Cardiac septum (tissue), 1 donor: ENCODE data around the gene IRGC. TPM values are rescaled to one million over a fixed set of nuclear protein-coding genes. Genes with fewer than 3 reads are reported as not detected.
"Not testable (repeated sequence)": the region's sequence is repeated elsewhere in the genome, so short reads cannot be mapped to it uniquely, and the experiment has no call there.

Source experiments
- DNase-seq: peaks from one replicate; pipeline ENCODE4 v3.0.0-alpha.2; 2020; ENCODE audit warnings: low spot score
- intact Hi-C: fragments of 100-400 bp; cut with DNase I; formaldehyde crosslinking; loops from one replicate; pipeline ENCODE4 v1.14.0; 2022
- long read RNA-seq: library from polyadenylated mRNA; unstranded; transcript quantifications from one replicate; pipeline ENCODE4 v2.0.0, GENCODE V29; 2021
- total RNA-seq: library from RNA; stranded (reverse); fragmentation: NEBNext Ultra II Directional; extraction: Animal tissue kit (Norgen Biotek cat#: 25700); gene quantifications from one replicate; pipeline ENCODE4 v1.2.1, GENCODE V29; 2021
- donor health status: DM: no; HTN: no; CAD: no.

Gene IRGC
- total RNA-seq = not detected
- long read RNA-seq = 0 reads

DNA sequence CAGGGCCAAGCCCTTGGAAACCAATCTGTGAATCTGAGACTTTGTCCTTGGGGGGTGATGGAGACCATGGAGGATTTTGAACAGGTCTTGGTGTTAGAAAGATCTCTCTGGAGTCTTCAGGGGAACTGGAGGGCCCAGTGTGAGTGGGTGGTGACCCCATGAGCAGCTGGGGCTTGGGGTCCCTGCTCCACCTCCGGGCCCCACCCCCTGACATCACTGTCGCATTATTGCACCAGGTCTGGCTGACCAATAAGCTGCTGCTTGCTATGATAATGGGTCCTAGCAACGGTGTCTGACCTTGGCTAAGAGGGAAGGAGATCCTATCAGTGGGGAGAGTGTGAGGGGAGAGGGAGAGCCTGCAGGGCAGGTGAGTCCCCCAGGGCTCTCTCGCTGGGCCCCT, at the start of gene IRGC:
TSS of gene IRGC (plus strand) at position 301 of the 400 bp plus-strand sequence. CDS start 2,483 bp downstream, outside the sequence.
- no peak for DNase-seq
- intact Hi-C loops = no loop called here

- intact Hi-C loops = no loop called here
Measured at GRCh38 chr19:43667126-43667875, 48.6 kb upstream of the IRGC start.

GRCh38 chr19:43667876-43668405, 47.9 kb upstream of the IRGC start:
- no peak for DNase-seq
- intact Hi-C loops = loop anchor here (2.0 kb wide), 1 partner anchor 71 kb away; the partner anchor contains the start of genes IRGQ and ZNF576

More at GRCh38 chr19:43667126-43667875, 48.6 kb upstream of the IRGC start:
- DNase-seq = no peak

DNA sequence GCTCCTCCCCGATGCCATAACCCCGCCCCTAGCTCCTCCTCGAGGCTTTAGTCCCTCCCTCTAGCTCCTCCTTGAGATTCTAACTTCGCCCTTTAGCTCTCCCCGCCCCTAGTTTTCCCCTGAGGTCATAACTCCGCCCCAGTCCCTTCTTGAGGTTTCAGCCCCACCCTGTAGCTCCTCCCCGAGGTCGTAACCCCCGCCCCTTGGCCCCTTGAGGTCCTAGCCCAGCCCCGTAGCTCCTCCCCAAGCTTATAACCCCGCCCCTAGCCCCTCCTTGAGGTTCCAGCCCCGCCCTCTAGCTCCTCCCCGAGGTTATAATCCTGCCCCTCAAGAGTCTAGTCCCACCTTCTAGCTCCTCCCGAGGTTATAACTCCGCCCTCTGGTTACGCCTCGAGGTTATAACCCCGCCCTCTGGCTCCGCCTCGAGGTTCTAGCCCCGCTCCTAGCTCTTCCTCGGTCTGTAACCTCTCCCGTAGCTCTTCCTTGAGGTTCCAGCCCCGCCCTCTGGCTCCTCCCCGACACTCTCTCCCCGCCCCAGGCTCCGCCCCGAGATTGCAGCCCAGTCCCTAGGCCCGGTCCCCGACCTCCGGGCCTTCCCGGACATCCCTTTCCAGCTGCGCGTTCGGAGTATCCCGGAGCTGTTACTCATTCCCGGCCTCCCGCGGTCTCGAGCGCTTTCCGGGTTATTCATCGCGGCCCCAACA, 47.3 kb upstream of the IRGC start:
- intact Hi-C loops = loop anchor here (2.0 kb wide), 1 partner anchor 72 kb away; the partner anchor contains the start of genes IRGQ and ZNF576
- DNase-seq = peak; percentile 99

DNA sequence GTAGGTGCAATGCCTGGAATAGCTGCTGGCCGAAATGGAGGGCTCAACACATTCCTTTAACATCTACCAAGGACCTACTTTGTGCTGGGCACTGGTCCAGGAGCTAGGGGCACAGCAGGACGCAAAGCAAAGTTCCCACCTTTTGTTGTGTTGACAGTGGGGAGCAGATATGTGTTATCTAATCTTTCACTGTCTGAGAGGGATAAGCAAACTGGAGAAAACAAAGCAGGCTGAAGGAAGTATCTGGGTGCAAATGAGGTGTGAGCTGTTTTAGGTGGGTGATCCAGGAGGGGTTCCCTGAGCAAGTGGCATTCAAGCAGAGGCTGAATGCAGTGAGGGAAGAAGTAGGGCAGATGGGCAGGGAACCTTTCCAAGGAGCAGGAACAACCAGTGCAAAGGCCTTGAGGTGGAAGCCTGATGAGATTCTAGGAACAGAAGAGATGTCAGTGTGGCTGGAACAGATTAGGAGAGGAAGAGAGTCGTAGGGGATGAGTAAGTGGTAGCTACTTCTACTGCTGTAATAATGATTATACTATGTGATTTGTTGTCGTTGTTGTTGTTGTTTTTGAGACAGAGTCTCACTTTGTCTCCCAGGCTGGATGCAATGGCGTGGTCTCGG, 43.7 kb upstream of the IRGC start:
- intact Hi-C loops = loop anchor here (10.0 kb wide), 2 partner anchors 73 to 113 kb away; partner anchors contain the start of gene KCNN4
- DNase-seq = no peak

DNA sequence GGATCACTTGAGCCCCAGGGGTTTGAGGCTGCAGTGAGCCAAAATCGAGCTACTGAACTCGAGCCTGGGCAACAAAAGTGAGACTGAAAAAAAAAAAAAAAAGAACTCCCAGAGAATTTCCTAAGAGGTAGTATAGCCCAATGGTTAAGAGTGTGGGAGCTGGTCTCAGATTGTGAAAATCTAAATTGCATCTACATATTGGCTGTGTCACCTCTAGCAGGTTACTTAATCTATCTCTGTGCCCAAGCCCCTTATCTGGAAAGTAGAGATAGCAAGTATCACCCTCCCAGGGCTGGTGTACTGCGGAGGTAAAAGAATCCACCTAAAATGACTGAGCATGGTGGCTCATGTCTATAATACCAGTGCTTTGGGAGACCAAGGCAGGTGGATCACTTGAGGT, 42.2 kb upstream of the IRGC start:
- DNase-seq = no peak
- intact Hi-C loops = loop anchor here (10.0 kb wide), 2 partner anchors 71 to 111 kb away; partner anchors contain the start of gene KCNN4

DNA sequence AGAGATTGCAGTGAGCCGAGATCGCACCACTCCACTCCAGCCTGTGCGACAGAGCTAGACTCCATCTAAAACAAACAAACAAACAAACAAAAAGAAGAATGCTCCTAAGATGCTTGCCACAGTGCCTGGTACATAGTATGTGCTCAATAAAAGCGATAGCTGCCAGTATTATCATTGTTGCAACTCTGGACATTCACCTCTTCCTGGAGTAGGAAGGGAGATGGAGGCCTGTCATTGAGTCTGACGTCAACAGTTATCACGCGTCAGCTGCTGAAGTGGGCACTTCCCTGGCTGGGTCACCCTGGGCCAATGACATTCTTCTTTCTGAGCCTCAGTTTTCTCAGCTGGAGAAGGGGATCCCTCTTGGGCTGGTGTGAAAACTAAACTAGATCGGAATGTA, 41.7 kb upstream of the IRGC start:
- intact Hi-C loops = loop anchor here (10.0 kb wide), 2 partner anchors 71 to 111 kb away; partner anchors contain the start of gene KCNN4
- DNase-seq = no peak

DNA sequence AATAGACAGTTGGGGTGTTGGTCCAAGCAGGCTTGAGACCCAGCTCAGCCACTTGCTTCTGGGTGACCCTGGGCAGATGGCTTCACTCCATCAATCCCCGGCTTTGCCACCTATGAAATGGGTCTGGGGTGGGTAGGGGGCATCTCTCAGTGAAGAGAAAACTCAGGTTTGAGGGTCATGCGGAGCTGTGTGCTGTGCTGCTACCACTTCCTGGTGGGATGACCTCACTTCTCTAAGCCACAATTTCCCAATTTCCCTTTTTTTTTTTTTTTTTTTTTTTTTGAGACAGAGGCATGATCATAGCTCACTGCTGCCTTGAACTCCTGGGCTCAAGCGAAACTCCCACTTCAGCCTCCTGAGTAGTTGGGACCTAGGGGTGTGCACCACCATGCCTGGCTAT, 41.3 kb upstream of the IRGC start:
- DNase-seq = no peak
- intact Hi-C loops = loop anchor here (10.0 kb wide), 2 partner anchors 70 to 110 kb away; partner anchors contain the start of gene KCNN4

GRCh38 chr19:43675269-43675879, 40.5 kb upstream of the IRGC start:
- intact Hi-C loops = loop anchor here (10.0 kb wide), 2 partner anchors 69 to 109 kb away; partner anchors contain the start of gene KCNN4
- DNase-seq = no peak

DNA sequence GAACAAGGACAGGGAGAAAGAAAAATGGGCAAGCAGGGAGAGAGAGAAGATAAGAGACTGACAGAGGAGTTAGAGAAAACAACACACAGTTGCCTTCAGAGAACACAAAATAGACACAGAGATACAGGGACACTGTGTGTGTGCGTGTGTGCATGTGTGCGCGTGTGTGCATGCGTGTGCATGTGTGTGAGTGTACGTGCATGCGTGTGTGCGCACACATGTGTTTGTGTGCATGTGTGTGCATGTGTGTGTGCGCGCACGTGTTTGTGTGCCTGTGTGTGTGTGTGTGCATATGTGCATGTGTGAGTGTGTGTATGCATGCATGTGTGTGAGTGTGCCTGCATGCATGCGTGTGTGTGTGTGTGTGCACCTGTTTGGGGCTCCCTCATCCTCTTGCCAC, 40.0 kb upstream of the IRGC start:
- DNase-seq = no peak
- intact Hi-C loops = loop anchor here (10.0 kb wide), 2 partner anchors 69 to 109 kb away; partner anchors contain the start of gene KCNN4

- DNase-seq = no peak
- intact Hi-C loops = loop anchor here (10.0 kb wide), 2 partner anchors 66 to 106 kb away; partner anchors contain the start of gene KCNN4
Measured at GRCh38 chr19:43678512-43679261, 37.2 kb upstream of the IRGC start.

GRCh38 chr19:43681821-43682220, 34.1 kb upstream of the IRGC start:
- no peak for DNase-seq
- intact Hi-C loops = no loop called here

DNA sequence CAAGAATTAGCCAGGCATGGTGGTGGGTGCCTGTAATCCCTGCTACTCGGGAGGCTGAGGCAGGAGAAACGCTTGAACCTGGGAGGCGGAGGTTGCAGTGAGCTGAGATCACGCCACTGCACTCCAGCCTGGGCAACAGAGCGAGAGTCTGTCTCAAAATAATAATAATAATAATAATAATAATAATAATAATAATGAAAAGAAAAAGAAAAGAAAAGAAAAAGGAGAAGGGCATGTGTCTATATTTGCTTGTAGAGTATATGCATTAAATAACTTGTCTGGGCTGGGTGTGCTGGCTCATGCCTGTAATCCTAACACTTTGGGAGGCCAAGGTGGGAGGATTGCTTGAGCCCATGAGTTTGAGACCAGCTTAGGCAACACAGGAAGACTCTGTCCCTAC, 33.6 kb upstream of the IRGC start:
- intact Hi-C loops, DNase-seq: not testable (repeated sequence)

DNA sequence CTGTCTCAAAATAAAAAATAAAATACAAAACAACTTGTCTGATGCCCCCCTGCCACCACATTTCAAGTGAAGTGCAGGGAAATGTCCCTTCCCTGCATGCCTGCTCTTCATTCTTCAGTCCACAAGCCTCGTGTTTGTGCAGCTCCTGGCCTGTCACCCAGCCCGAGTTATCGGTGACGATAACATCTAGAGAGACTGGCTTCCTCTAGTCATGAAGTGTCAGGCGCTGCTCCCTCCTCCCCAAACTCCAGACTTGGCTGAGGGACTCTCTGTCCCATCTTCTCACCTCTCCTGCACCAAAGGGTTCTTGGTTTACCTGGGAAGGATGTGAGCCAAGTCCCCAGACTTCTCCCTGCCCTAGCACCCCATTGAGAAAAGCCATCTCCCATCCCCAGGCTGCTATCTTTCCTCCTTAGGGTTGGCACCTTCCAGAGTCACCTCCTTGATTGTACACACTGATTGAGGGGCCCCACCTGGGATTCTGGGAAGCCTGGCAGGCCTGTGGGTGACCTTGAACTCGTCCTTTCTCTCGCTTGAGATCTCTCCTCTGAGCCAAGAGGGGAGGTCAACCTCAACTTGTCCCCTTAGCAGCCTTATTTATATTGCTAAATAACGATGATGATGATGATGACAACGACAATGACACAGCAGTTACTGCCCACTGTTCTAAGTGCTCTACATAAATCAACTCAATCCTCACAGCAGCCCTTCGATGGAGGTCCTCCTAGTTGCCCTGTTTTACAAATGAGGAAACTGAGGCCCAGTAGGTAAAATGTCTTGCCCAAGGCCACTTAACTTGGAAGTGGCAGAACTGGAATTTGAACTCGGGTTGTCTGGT, 32.8 kb upstream of the IRGC start:
- DNase-seq = no peak
- intact Hi-C loops = no loop called here

GRCh38 chr19:43683905-43684304, 32.0 kb upstream of the IRGC start:
- intact Hi-C loops = no loop called here
- no peak for DNase-seq

DNA sequence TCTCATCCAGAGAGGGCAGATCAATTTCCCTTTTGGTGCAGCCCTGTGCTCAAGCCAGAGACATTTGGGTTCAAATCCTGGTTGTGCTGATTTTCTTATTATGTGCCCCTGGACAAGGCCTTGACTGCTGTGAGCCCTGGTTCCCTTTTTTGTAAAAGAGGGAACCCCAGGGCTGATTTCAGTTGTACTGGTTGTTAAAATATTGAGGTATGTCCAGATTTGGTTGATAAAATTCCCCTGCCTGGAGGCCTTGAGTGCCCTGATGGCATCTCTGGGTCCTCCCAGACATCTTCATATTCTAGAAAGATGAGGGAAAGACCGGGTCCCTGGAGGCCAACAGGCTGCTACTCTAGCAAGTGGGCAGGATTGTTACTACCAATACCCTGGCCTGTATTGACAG, 31.6 kb upstream of the IRGC start:
- intact Hi-C loops = no loop called here
- no peak for DNase-seq

- DNase-seq = no peak
- intact Hi-C loops = no loop called here
Measured at GRCh38 chr19:43687660-43687997, 28.2 kb upstream of the IRGC start.
